Duodenal mucosa (tissue), 2 donors: Measurements from ENCODE around the gene AXIN2.

Experiments used
- H3K27ac ChIP-seq: one replicate; pipeline ENCODE4 v1.7.0; 2013; ENCODE audit warnings: low read depth, low read length
- H3K27me3 ChIP-seq, 2 donors: one replicate each; pipeline ENCODE4 v1.7.0; 2013; ENCODE audit warnings: low read length in 2 of 2, control low read depth in 1 of 2; ENCODE audit not compliant: insufficient read depth in 2 of 2, control insufficient read depth in 1 of 2
- H3K36me3 ChIP-seq, 2 donors: one replicate each; pipeline ENCODE4 v1.7.0; 2013; ENCODE audit warnings: low read length in 2 of 2, control low read depth in 1 of 2; ENCODE audit not compliant: insufficient read depth in 2 of 2, control insufficient read depth in 1 of 2
- H3K4me1 ChIP-seq, 2 donors: one replicate each; pipeline ENCODE4 v1.7.0; 2013; ENCODE audit warnings: low read length in 2 of 2, control low read depth in 1 of 2; ENCODE audit not compliant: insufficient read depth in 2 of 2, control insufficient read depth in 1 of 2
- H3K4me3 ChIP-seq, 2 donors: one replicate each; pipeline ENCODE4 v1.7.0; 2013; ENCODE audit warnings: low read length in 2 of 2, low read depth in 1 of 2
- H3K9ac ChIP-seq, 2 donors: one replicate each; pipeline ENCODE4 v1.7.0; 2013; ENCODE audit warnings: low read length in 2 of 2, low read depth in 1 of 2
- H3K9me3 ChIP-seq, 2 donors: one replicate each; pipeline ENCODE4 v1.7.0; 2013; ENCODE audit warnings: low read length in 2 of 2, control low read depth in 1 of 2; ENCODE audit not compliant: control insufficient read depth in 1 of 2

Gene AXIN2

GRCh38 chr17:65537343-65537844 lies 24.1 kb downstream of the AXIN2 start:
- H3K27ac ChIP-seq, result no peak overlapping the region
- no peak overlapping the region for H3K4me3 ChIP-seq
- no peak overlapping the region for H3K9ac ChIP-seq
- no peaks in the 10 kb centered on the region for H3K27me3 ChIP-seq
- H3K36me3 ChIP-seq, result peaks cover 0 to 59% of the 10 kb centered on the region in 2 donors
- H3K4me1 ChIP-seq, result peaks cover 4 to 8% of the 10 kb centered on the region in 2 donors
- H3K9me3 ChIP-seq, result no peaks in the 10 kb centered on the region

DNA sequence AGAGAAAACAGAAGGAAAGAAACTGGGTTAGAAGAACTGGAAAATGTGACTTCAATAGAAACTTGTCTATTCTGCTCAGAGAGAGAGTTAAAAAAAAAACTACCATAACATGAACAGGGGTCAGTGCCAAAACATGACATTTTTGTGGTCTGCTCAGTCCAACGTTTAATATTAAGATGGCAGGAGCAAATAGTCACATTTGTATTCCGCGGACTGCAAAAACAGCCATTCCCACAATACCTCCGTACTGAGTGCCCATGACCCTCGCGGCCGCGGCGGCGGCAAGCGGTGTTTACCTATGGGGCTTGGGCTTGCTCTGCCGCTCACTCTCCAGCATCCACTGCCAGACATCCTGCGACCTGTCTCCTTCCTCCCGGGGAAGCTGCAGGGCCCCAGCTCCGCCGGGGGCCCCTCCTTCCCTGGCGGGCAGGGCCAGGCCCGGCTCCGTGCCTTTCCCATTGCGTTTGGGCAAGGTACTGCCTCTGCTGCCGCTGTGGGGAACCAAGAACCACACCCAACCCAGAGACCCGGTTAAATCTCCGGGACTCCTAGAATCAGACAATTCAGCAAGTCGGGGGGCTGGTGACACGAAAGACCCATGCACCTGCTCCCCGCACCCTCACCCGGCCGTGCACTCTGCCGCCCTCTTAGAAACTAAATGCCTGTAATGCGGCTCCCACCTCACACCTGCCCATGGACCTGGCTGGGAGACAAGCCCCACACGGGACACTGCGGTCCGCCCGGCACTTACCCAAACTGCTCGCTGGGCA lies 24.7 kb downstream of the AXIN2 start:
- Histone ChIP-seq H3K9ac (no peak overlapping the region), H3K9me3 (no peaks in the 10 kb centered on the region), H3K36me3 (peaks cover 1 to 58% of the 10 kb centered on the region in 2 donors), H3K27ac (no peak overlapping the region), H3K4me3 (no peak overlapping the region), H3K27me3 (no peaks in the 10 kb centered on the region), H3K4me1 (peaks cover 11 to 14% of the 10 kb centered on the region in 2 donors)

GRCh38 chr17:65535777-65536572 lies 25.5 kb downstream of the AXIN2 start:
- H3K4me3 ChIP-seq, result no peak overlapping the region
- H3K9ac ChIP-seq, result no peak overlapping the region
- no peaks in the 10 kb centered on the region for H3K9me3 ChIP-seq
- no peaks in the 10 kb centered on the region for H3K27me3 ChIP-seq
- peaks cover 19 to 22% of the 10 kb centered on the region in 2 donors for H3K4me1 ChIP-seq
- no peak overlapping the region for H3K27ac ChIP-seq
- H3K36me3 ChIP-seq, result peaks cover 2 to 53% of the 10 kb centered on the region in 2 donors

GRCh38 chr17:65533852-65534457 lies 27.5 kb downstream of the AXIN2 start:
- H3K36me3 ChIP-seq, result peaks cover 2 to 50% of the 10 kb centered on the region in 2 donors
- no peak overlapping the region for H3K9ac ChIP-seq
- H3K9me3 ChIP-seq, result no peaks in the 10 kb centered on the region
- no peak overlapping the region for H3K4me3 ChIP-seq
- H3K4me1 ChIP-seq, result peaks cover 24 to 33% of the 10 kb centered on the region in 2 donors
- no peak overlapping the region for H3K27ac ChIP-seq
- H3K27me3 ChIP-seq, result no peaks in the 10 kb centered on the region

- Histone ChIP-seq H3K27ac (no peak overlapping the region), H3K9ac (no peak overlapping the region), H3K36me3 (peaks cover 2 to 49% of the 10 kb centered on the region in 2 donors), H3K4me3 (no peak overlapping the region), H3K27me3 (no peaks in the 10 kb centered on the region), H3K9me3 (no peaks in the 10 kb centered on the region), H3K4me1 (peaks cover 24 to 33% of the 10 kb centered on the region in 2 donors)
These were observed 28.2 kb downstream of the AXIN2 start for GRCh38 chr17:65533056-65533745.

GRCh38 chr17:65532101-65532890 lies 29.2 kb downstream of the AXIN2 start:
- Histone ChIP-seq H3K36me3 (peaks cover 2 to 40% of the 10 kb centered on the region in 2 donors), H3K4me1 (peaks cover 24 to 33% of the 10 kb centered on the region in 2 donors), H3K9me3 (no peaks in the 10 kb centered on the region), H3K27me3 (no peaks in the 10 kb centered on the region), H3K27ac (no peak overlapping the region), H3K4me3 (no peak overlapping the region), H3K9ac (no peak overlapping the region)

DNA sequence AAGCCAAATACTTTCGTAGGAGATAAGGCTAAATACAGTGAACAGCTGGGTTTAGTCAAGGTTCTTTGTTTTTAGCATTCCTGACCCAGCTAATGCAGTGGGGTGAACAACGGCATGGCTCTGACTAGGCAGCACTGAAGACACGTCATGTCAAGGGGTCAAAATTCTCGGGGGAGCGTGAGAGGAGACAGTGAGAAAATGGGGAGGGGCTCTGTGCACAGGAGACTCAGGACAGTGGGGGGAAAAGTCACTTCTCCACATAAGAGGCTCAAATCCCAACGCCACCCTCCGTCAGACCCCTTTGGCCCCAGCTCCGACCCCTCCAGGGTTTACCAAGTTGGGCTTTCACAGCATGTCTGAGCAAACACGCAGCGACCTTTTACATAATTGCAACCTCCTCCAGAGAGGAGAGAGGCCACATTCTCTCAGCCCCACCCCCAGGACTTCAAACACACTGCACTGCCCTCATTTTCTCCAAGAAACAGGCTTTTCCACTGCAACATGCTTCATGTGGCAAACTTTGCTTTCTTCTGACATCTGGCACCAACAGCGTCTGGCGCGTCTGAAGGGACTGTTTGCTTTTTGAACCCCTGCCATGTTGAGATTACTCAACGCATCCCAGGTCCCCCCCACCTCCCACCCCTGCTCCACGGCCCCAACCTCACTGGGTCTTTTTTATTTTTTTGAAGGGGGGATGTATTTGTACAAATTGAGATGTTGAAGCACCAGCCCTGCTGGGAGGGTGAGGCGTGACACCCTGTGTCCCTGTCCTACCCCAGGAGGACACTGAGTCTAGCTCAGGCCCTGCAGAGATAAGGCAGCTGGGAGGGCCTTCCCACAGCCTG lies 30.0 kb downstream of the AXIN2 start:
- no peak overlapping the region for H3K4me3 ChIP-seq

GRCh38 chr17:65530523-65531255 lies 30.8 kb downstream of the AXIN2 start:
- no peak overlapping the region for H3K9ac ChIP-seq
- H3K4me1 ChIP-seq, result peaks cover 24 to 33% of the 10 kb centered on the region in 2 donors
- H3K4me3 ChIP-seq, result no peak overlapping the region
- peaks cover 2 to 24% of the 10 kb centered on the region in 2 donors for H3K36me3 ChIP-seq
- no peaks in the 10 kb centered on the region for H3K9me3 ChIP-seq
- no peaks in the 10 kb centered on the region for H3K27me3 ChIP-seq
- no peak overlapping the region for H3K27ac ChIP-seq

More for the DNA sequence above, 30.0 kb downstream of the AXIN2 start:
- Histone ChIP-seq H3K27ac (no peak overlapping the region), H3K4me1 (peaks cover 24 to 33% of the 10 kb centered on the region in 2 donors), H3K9me3 (no peaks in the 10 kb centered on the region), H3K27me3 (no peaks in the 10 kb centered on the region), H3K9ac (no peak overlapping the region), H3K36me3 (peaks cover 2 to 32% of the 10 kb centered on the region in 2 donors)
